HCT116 (cell line): ENCODE data around the gene CASP10. TPM values are rescaled to one million over a fixed set of nuclear protein-coding genes. Genes with fewer than 3 reads are reported as not detected.

Experiments
- ATAC-seq: fragments of 200-7000 bp; cut with Tn5 transposase; 2 replicates; pipeline ENCODE4 v1.9.1; 2020; ENCODE audit warnings: mild to moderate bottlenecking, moderate library complexity
- BruUV-seq: library from RNA; stranded (reverse); fragments of 400-500 nt; replicated peaks from 2 replicates; lab custom pipeline; 2021; lab: Mats Ljungman, UMichigan
- CTCF ChIA-PET: fragments of 300-600 bp; sonication (Branson Sonifier 250); formaldehyde crosslinking; loops from one replicate; lab custom pipeline; 2021; ENCODE audit warnings: antibody characterized with exemption; lab: Charles Lee
- POLR2A ChIA-PET: fragments of 300-600, 350-600 bp; sonication (Branson Sonifier 250); formaldehyde crosslinking; loops from one replicate; lab custom pipeline; 2021; ENCODE audit warnings: antibody characterized with exemption; lab: Charles Lee
- RAD21 ChIA-PET, 2 experiments: fragments of 300-600 bp; sonication (Branson Sonifier 250); formaldehyde crosslinking; loops; one replicate each; lab custom pipeline; 2023; ENCODE audit warnings: low total read pairs in 2 of 2; ENCODE audit not compliant: uncharacterized antibody in 2 of 2, unreplicated experiment in 2 of 2, low non-redundant PET in 1 of 2; lab: Charles Lee
- DNase-seq: peaks from one replicate; pipeline ENCODE4 v3.0.0-alpha.2; 2010; ENCODE audit warnings: low read depth, low spot score
- H2AFZ ChIP-seq: fragments of 200-600 bp; shearing (Covaris generic), sonication (generic); 2 replicates; pipeline ENCODE4 v1.6.1; 2017; ENCODE audit warnings: low read depth, mixed run types, mixed read lengths, antibody characterized with exemption, low read length; ENCODE audit not compliant: poor library complexity, severe bottlenecking
- H3K27ac ChIP-seq: 2 replicates; pipeline ENCODE4 v1.5.1; 2012; ENCODE audit warnings: low read depth, low read length
- H3K27me3 ChIP-seq: fragments of 200-600 bp; sonication (generic); 2 replicates; pipeline ENCODE4 v1.6.1; 2016; ENCODE audit warnings: mixed run types, low read length, mixed read lengths; ENCODE audit not compliant: insufficient read depth
- H3K36me3 ChIP-seq, 2 experiments: fragments of 200-500 bp in 1 of 2; fragments of 200-600 bp in 1 of 2; sonication (Bioruptor generic) in 1 of 2; sonication (generic) in 1 of 2; 2 replicates each; pipeline versions ENCODE4 v1.5.1 to v1.6.1; 2014 to 2016; ENCODE audit warnings: low read length in 2 of 2, inconsistent platforms in 1 of 2, mixed read lengths in 1 of 2, mixed run types in 1 of 2; ENCODE audit not compliant: insufficient read depth in 2 of 2, control insufficient read depth in 1 of 2
- H3K4me1 ChIP-seq, 2 experiments: fragments of 200-600 bp in 1 of 2; sonication (generic) in 1 of 2; 2 replicates each; pipeline versions ENCODE4 v1.5.1 to v1.6.1; 2012 to 2017; ENCODE audit warnings: low read length in 2 of 2, inconsistent platforms in 1 of 2, mild to moderate bottlenecking in 1 of 2, mixed read lengths in 1 of 2, mixed run types in 1 of 2, moderate library complexity in 1 of 2; ENCODE audit not compliant: insufficient read depth in 2 of 2, control insufficient read depth in 1 of 2
- H3K4me2 ChIP-seq: fragments of 200-600 bp; sonication (generic); 2 replicates; pipeline ENCODE4 v1.6.1; 2017; ENCODE audit warnings: mixed run types, low read length, mixed read lengths
- H3K4me3 ChIP-seq, 2 experiments: fragments of 200-600 bp in 1 of 2; sonication (generic) in 1 of 2; replicated peaks in 1 of 2; 2 replicates each; pipeline ENCODE4 v1.5.1; 2011 to 2016; ENCODE audit warnings: low read length in 2 of 2, control low read depth in 1 of 2, low read depth in 1 of 2, mild to moderate bottlenecking in 1 of 2, mixed read lengths in 1 of 2, mixed run types in 1 of 2
- H3K79me2 ChIP-seq: fragments of 200-600 bp; sonication (generic); 2 replicates; pipeline ENCODE4 v1.6.1; 2017; ENCODE audit warnings: mild to moderate bottlenecking, mixed run types, low read length, moderate library complexity, mixed read lengths; ENCODE audit not compliant: insufficient read depth
- H3K9ac ChIP-seq: fragments of 200-600 bp; sonication (generic); 2 replicates; pipeline ENCODE4 v1.6.1; 2016; ENCODE audit warnings: low read length, mixed read lengths
- H3K9me2 ChIP-seq: fragments of 200-600 bp; sonication (generic), shearing (Covaris generic); 2 replicates; pipeline ENCODE4 v1.6.1; 2017; ENCODE audit warnings: mixed run types, mild to moderate bottlenecking, moderate library complexity; ENCODE audit not compliant: insufficient read depth
- H3K9me3 ChIP-seq, 2 experiments: fragments of 200-500 bp in 1 of 2; fragments of 200-600 bp in 1 of 2; sonication (Bioruptor generic) in 1 of 2; sonication (generic) in 1 of 2; 2 replicates each; pipeline ENCODE4 v1.6.1; 2014 to 2017; ENCODE audit warnings: low read length in 2 of 2, mixed read lengths in 2 of 2, inconsistent platforms in 1 of 2, low read depth in 1 of 2, mild to moderate bottlenecking in 1 of 2, mixed run types in 1 of 2, moderate library complexity in 1 of 2; ENCODE audit not compliant: control insufficient read depth in 1 of 2, insufficient read depth in 1 of 2
- H4K20me1 ChIP-seq: fragments of 200-600 bp; sonication (generic), shearing (Covaris generic); 2 replicates; pipeline ENCODE4 v1.6.1; 2017; ENCODE audit warnings: mixed run types, mild to moderate bottlenecking, moderate library complexity; ENCODE audit not compliant: insufficient read depth
- ATF3 ChIP-seq: IDR thresholded peaks from 2 replicates; pipeline ENCODE4 v1.6.1; 2012
- CBX3 ChIP-seq: IDR thresholded peaks from 2 replicates; pipeline ENCODE4 v1.6.1; 2012; ENCODE audit warnings: low read depth
- CEBPB ChIP-seq: IDR thresholded peaks from 2 replicates; pipeline ENCODE4 v1.6.1; 2012; ENCODE audit warnings: low read depth
- EGR1 ChIP-seq: IDR thresholded peaks from 2 replicates; pipeline ENCODE4 v1.6.1; 2012; ENCODE audit warnings: low read depth
- EZH2 ChIP-seq: fragments of 200-600 bp; sonication (generic); IDR thresholded peaks from 2 replicates; pipeline ENCODE4 v1.6.1; 2017; ENCODE audit warnings: antibody characterized with exemption, mixed run types
- FOSL1 ChIP-seq: IDR thresholded peaks from 2 replicates; pipeline ENCODE4 v1.6.1; 2012; ENCODE audit warnings: low read depth
- MAX ChIP-seq: IDR thresholded peaks from 2 replicates; pipeline ENCODE4 v1.6.1; 2012
- RAD21 ChIP-seq: IDR thresholded peaks from 2 replicates; pipeline ENCODE4 v1.6.1; 2012; ENCODE audit warnings: low read depth, mild to moderate bottlenecking
- REST ChIP-seq: IDR thresholded peaks from 2 replicates; pipeline ENCODE4 v1.6.1; 2012; ENCODE audit warnings: low read depth
- TCF7L2 ChIP-seq: IDR thresholded peaks from 2 replicates; pipeline ENCODE4 v1.7.0; 2011; ENCODE audit warnings: borderline replicate concordance, inconsistent platforms; ENCODE audit not compliant: insufficient read depth, insufficient read length; ENCODE audit errors: extremely low read depth
- ZFX ChIP-seq: fragments of 450-650 bp; IDR thresholded peaks from 2 replicates; pipeline ENCODE4 v1.6.1; 2017
- intact Hi-C: fragments of 100-400 bp; cut with micrococcal nuclease; formaldehyde crosslinking; loops from 2 replicates; pipeline ENCODE4 v1.10.0; 2022
- total RNA-seq: library from RNA; stranded (reverse); gene quantifications from one replicate; pipeline ENCODE4 v1.2.1, GENCODE V29; 2021; ENCODE audit not compliant: unreplicated experiment

CASP10 gene
- total RNA-seq, 1 experiment from 2014 or later, result 2.6 TPM

- no peak overlapping the region for H3K9ac ChIP-seq
- no TSS peak for BruUV-seq
- intact Hi-C loops, result loop anchor here (10.0 kb wide), 1 partner anchor 208 kb away; no protein-coding TSS in a partner anchor
- H3K4me3 ChIP-seq, result no peak overlapping the region
- H3K9me3 ChIP-seq, result no peaks in the 10 kb centered on the region
- CTCF ChIA-PET, result interaction anchor here (0.6 kb wide), 1 partner anchor 247 kb away, joined by 3 read pairs; no protein-coding TSS in a partner anchor
- H3K4me1 ChIP-seq, result peaks cover 38 to 68% of the 10 kb centered on the region in 2 experiments
- no peaks in the 10 kb centered on the region for H4K20me1 ChIP-seq
- no peaks in the 10 kb centered on the region for H3K9me2 ChIP-seq
- no peak for ATAC-seq
- 0 out of 2 replicates have a peak overlapping the region, but pooled peaks have one; percentile 16 for H3K4me2 ChIP-seq
- POLR2A ChIA-PET, result no interaction called here
- H3K27me3 ChIP-seq, result no peaks in the 10 kb centered on the region
- TF ChIP-seq FOSL1, result no peak
- no peak for TF ChIP-seq ATF3
- TF ChIP-seq EZH2, result no peak
- no peak for TF ChIP-seq EGR1
- TF ChIP-seq MAX, result no peak
- TF ChIP-seq REST, result no peak
- no peak for TF ChIP-seq ZFX
- TF ChIP-seq TCF7L2, result no peak
- no peak for TF ChIP-seq RAD21
- no peak for TF ChIP-seq CBX3
- no peak for TF ChIP-seq CEBPB
- TF ChIP-seq, all 23 proteins: peak for 0
- Histone ChIP-seq H3K79me2 (no peaks in the 10 kb centered on the region; the same call in 1 of the 2 replicates), H3K36me3 (peaks cover 0 to 9% of the 10 kb centered on the region in 2 experiments; a peak in 2 of 4 replicates), H2AFZ (no peak overlapping the region), H3K27ac (no peak overlapping the region)
- RAD21 ChIA-PET, result no interaction called here
- no peak for DNase-seq
Observed at GRCh38 chr2:201152999-201153815, 29.7 kb upstream of the CASP10 start.
